ENCODE data around the gene PINK1.
A peak's percentile ranks its signal among the peaks of the same experiment; 100 is the strongest.

The PINK1 gene

DNA sequence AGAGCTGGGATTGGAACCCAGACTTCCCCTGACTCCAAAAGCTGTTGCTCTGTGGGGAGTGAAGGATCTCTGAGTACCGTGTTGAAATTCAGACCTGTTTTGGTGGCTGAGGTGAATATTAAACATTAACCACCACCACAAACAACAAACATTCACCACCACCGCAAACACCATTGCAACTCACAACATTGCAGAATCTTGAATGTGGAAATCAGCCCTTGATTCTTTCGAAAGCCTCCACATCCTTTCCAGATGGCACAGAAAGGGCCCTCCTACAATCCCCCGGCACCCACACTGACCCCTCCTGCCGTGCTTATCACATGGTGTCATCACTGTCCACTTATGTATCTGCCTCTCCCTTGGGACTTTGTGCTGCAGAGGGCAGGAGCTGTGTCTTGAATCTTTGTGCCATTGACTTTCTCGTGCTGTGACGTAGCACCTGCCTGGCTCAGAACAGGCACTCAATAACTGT, 42.9 kb upstream of the PINK1 start:
- no peak overlapping the region for H3K4me3 ChIP-seq (ENCODE audit: low read depth, low read length)
- TF ChIP-seq, protein P1, sequence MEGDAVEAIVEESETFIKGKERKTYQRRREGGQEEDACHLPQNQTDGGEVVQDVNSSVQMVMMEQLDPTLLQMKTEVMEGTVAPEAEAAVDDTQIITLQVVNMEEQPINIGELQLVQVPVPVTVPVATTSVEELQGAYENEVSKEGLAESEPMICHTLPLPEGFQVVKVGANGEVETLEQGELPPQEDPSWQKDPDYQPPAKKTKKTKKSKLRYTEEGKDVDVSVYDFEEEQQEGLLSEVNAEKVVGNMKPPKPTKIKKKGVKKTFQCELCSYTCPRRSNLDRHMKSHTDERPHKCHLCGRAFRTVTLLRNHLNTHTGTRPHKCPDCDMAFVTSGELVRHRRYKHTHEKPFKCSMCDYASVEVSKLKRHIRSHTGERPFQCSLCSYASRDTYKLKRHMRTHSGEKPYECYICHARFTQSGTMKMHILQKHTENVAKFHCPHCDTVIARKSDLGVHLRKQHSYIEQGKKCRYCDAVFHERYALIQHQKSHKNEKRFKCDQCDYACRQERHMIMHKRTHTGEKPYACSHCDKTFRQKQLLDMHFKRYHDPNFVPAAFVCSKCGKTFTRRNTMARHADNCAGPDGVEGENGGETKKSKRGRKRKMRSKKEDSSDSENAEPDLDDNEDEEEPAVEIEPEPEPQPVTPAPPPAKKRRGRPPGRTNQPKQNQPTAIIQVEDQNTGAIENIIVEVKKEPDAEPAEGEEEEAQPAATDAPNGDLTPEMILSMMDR (conservative IDR thresholded peaks at IDR 0.05; ENCODE audit: low read depth, low read length): no peak
- DNase-seq (ENCODE audit: low read depth): peak; percentile 54

DNA sequence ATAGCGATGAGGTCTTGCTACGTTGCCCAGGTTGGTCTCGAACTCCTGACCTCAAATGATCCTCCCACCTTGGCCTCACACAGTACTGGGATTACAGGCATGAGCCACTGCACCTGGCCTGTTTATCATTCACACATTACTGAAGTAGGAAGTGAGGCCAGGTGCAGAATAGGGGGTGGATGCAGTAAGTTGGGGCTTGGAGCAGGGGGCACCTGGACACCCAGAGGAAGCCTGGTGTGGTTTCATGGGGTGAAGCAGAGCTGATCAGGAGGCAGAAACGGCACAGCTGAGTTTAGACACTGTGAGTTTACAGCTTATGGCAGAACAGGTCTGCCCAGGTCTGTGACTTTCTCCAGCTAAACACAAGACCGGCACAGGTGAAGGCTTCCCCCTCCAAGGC, 39.5 kb upstream of the PINK1 start:
- H3K4me3 ChIP-seq (ENCODE audit: low read depth, low read length): no peak overlapping the region
- DNase-seq (ENCODE audit: low read depth): no peak
- TF ChIP-seq, protein P1 (conservative IDR thresholded peaks at IDR 0.05; ENCODE audit: low read depth, low read length): no peak

GRCh38 chr1:20594746-20595145, 38.5 kb upstream of the PINK1 start:
- no peak overlapping the region for H3K4me3 ChIP-seq (ENCODE audit: low read depth, low read length)
- TF ChIP-seq, protein P1 (conservative IDR thresholded peaks at IDR 0.05; ENCODE audit: low read depth, low read length): no peak
- DNase-seq (ENCODE audit: low read depth): no peak

DNA sequence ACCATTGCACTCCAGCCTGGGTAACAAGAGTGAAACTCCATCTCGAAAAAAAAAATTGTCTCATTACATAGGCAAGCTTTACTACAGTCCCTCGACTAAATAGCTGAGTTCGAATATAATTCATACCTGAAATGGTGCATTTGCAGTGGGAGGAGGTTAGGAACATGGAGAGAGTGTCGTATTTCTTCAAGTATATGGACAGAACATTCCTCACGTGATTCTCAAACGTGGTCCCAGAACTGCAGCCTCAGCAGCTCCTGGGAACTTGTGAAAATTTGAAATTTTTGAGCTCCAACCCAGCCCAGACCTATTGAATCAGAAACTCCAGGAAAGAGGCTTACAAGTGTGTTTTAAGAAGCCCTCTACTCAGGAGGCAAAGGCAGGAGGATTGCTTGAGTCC, 37.2 kb upstream of the PINK1 start:
- TF ChIP-seq, protein P1 (conservative IDR thresholded peaks at IDR 0.05; ENCODE audit: low read depth, low read length): no peak
- no peak overlapping the region for H3K4me3 ChIP-seq (ENCODE audit: low read depth, low read length)
- DNase-seq (ENCODE audit: low read depth): peak; percentile 37

DNA sequence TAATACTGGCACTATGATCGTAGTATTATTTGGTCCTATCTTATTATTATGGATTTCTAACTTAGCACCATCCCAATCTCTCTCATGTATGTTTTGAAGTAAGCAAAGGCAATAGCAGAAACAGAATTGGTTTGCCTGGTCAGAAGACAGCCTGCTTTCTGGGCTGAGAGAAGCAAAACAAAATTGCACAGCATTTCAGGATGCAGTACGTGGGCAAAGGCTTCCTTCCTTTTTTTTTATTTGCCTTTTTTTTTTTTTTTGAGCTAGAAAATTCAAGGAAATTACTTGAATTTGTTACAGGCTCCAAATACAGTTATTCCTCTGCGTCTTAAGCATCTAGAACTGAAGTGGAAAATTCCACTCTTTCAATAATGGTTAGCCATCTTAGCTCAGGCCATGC, 35.6 kb upstream of the PINK1 start:
- no peak overlapping the region for H3K4me3 ChIP-seq (ENCODE audit: low read depth, low read length)
- no peak for DNase-seq (ENCODE audit: low read depth)
- TF ChIP-seq, protein P1 (conservative IDR thresholded peaks at IDR 0.05; ENCODE audit: low read depth, low read length): no peak

DNA sequence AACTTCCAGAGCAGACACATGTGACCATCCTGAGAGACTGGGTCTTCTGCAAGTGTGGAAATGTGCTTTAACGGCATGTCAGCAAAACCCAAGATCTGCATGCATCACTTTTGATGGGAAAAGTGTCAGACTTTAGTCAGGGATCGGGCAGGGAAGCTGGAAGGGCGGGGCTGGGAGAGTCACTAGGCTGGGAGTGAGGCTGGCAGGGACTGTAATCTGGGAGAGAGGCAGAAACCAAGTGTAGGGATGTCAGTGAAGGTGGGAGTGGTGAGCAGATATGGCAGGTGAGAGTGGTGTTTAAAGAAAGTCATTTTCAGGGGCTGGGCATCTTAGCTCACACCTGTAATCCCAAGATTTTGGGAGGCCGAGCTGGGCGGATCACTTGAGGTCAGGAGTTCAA, 33.1 kb upstream of the PINK1 start:
- H3K4me3 ChIP-seq (ENCODE audit: low read depth, low read length): no peak overlapping the region
- TF ChIP-seq, protein P1 (conservative IDR thresholded peaks at IDR 0.05; ENCODE audit: low read depth, low read length): no peak

GRCh38 chr1:20601129-20601825, 32.0 kb upstream of the PINK1 start:
- H3K4me3 ChIP-seq (ENCODE audit: low read depth, low read length): no peak overlapping the region
- peak; percentile 30 for DNase-seq (ENCODE audit: low read depth)

More for the DNA sequence above, 33.1 kb upstream of the PINK1 start:
- no peak for DNase-seq (ENCODE audit: low read depth)

More at GRCh38 chr1:20601129-20601825, 32.0 kb upstream of the PINK1 start:
- TF ChIP-seq, protein P1 (conservative IDR thresholded peaks at IDR 0.05; ENCODE audit: low read depth, low read length): no peak

Data from choroid plexus epithelial cell (primary cell).